NCI-H82 treated with DMSO at 0.1 percent for 48 hours (cell line): Measurements from ENCODE around the gene CDHR1.

Source experiments
- DNase-seq: peaks from one replicate; lab custom pipeline; 2025; ENCODE audit not compliant: unreplicated experiment; lab: John Stamatoyannopoulos, UW

Gene CDHR1

DNA sequence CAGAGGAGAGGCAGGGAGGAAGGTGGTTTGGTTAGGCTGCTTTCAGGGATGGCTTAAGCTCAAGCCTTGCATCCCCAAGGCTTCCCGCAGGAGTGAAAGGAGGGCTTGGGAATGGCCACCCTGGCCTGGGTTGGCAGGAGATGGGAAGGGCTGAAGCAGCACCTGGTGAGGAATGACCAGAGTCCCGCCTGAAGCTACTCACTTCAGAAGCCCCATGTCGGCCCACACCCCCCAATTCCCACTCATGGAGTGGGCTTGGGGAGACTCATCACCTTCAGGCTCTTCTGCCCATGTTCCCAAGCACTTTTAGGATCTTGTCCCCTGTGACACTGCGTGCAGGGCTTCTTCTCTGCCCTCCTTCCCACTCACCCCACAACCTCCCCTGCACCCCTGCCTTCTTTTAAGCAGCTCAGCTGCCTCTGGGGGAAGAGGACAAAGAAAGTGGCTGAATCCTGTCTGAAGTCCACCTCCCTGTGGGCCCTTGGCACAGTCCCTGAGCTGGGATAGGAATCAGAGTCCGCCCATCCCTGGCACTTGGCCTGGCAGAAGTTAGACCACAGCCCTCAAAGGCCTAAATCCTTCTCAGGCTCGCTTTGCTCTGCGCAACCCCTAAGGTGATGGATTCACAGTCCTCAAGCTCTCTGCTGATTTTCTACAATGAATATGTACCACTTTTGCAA lies 67.0 kb downstream of the CDHR1 start:
- no peak for DNase-seq

DNA sequence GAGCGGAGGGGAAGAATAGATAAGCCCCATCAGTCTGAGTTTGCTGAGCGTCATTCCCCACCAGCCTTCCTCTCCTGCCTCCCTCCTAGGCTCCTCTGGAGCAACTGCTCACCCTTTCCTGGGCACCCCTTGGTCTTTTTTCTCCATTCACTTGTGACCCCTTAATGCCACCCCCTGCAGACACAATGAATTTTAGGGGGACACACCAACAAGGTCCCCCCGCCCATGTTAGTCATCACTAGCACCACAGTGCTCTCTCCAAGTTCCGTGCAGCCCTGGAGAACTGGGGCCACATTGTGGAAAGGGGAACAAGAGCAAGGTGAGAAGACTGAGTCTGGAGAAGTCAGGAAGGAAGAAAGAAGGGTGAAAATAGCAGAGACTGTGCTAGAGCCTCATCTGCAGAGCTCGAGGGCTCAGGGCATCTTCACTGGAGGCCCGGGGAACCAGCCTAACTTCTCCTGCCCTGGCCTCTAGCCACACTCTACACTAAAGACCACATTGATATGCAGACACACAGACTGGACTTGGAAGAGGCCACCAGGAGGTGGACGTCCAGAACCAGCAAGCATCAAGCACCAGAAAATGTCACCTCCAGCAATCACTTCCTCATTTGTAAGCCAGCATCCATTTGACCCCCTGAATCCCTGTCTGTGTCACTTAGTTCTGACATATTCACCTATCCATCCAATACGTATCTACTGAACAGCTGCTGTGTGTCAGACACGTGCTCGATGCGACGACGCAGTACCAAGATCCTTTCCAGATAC lies 68.0 kb downstream of the CDHR1 start:
- DNase-seq, result no peak

DNA sequence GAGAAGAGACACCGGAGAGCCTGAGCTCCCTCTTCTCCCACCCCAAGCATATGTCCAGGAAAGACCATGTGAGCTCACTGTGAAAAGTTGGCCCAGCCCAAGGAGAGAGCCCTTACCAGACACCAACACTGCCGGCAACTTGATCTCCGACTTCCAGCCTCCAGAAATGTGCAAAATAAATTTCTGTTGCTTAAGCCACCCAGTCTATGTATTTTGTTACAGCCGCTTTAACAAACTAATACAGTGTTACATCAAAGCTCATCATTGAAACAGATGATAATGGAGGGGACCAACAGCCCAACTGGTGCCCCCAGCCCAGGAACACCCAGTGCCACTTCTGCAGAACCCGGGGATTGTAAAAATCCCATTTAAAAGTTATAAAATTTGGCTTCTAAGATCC lies 69.4 kb downstream of the CDHR1 start:
- no peak for DNase-seq

DNA sequence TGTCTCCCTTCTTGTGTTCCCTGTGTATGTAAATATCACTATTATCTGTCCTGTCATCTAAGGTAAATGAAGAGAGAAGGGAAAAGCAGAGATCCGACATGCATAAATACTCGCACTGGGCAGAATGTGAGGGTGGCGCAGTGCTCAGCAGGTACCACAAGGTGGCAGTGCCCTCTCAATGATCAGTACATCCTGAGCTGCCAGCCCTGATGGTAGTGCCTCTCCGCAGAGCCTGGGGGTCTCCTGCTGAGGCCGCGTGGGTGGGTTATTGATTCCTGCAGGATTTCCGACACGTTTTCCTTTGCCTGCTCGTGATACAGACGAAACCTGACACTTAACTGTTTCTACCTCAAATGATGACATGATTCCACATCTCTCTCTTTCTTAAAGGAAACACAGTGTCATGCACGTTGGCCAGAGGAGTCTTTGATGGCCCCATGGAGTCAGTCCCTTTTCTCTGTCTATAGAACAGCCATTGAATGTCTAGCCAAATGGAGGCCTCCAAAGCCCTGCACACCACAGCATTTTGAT lies 70.3 kb downstream of the CDHR1 start:
- DNase-seq, result peak; percentile 17

DNA sequence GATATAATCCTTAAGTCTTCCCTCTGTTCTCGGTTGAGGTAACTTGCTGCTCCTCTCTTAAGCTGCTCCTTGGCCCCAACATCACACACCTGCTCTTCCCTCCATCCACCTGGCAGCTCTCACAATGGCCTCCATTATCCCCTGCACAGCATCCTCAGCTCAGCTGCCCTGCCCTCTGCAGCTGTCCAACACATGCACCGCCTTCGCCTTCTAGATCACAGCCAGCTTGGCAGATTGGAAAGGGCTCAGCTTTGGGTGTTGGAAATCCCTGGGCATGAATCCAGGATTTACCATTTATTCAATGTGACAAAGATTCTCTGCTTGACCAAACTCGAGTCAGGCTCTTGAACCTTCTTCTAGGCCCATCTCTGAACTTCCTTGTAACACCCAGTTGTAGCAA lies 71.1 kb downstream of the CDHR1 start:
- no peak for DNase-seq

- no peak for DNase-seq
Measured at GRCh38 chr10:84267503-84268126, 73.3 kb downstream of the CDHR1 start.

GRCh38 chr10:84269162-84269561 lies 74.8 kb downstream of the CDHR1 start:
- no peak for DNase-seq
